Amniotic epithelial cell (primary cell): ENCODE results near the gene TMEM184A.
A peak's percentile ranks its signal among the peaks of the same experiment; 100 is the strongest.

ENCODE experiments used
- DNase-seq: peaks from one replicate; pipeline ENCODE4 v3.0.0-alpha.2; 2010; ENCODE audit warnings: low read depth

Gene TMEM184A

GRCh38 chr7:1539181-1539881 lies 16.7 kb downstream of the TMEM184A start:
- DNase-seq, result peak; percentile 73

DNA sequence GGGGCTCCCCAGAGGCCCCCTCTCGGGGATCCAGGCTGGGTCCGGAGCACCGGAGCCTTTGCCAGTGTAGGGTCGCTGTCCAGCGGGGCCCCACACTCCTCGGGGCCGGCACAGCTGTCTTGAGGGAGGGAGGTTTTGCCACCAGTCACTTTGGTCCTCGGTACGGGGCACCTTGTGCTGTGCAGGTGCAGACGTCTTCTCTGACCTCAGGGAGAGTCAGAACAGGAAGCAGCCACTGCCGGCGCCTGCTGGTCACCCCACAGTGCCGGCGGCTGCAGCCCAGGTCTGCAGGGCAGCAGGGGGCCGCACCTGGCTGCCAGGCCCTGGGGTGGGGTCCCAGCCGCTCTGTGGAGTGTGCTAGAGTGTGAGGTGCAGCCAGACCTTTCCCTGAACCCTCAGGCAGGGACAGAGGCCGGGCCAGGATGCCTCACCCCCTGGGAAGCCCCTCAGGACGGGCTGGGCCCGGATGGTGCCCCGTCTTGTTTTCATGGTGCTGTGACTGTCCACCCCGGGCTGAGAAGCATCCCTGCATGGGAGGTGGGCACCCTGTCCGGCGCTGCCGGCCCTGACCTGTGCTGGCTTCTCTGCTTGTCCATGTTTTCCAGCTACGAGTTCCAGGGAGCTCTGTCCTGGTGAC lies 17.3 kb downstream of the TMEM184A start:
- DNase-seq, result no peak

GRCh38 chr7:1537535-1538412 lies 18.2 kb downstream of the TMEM184A start:
- peak; percentile 97 for DNase-seq

DNA sequence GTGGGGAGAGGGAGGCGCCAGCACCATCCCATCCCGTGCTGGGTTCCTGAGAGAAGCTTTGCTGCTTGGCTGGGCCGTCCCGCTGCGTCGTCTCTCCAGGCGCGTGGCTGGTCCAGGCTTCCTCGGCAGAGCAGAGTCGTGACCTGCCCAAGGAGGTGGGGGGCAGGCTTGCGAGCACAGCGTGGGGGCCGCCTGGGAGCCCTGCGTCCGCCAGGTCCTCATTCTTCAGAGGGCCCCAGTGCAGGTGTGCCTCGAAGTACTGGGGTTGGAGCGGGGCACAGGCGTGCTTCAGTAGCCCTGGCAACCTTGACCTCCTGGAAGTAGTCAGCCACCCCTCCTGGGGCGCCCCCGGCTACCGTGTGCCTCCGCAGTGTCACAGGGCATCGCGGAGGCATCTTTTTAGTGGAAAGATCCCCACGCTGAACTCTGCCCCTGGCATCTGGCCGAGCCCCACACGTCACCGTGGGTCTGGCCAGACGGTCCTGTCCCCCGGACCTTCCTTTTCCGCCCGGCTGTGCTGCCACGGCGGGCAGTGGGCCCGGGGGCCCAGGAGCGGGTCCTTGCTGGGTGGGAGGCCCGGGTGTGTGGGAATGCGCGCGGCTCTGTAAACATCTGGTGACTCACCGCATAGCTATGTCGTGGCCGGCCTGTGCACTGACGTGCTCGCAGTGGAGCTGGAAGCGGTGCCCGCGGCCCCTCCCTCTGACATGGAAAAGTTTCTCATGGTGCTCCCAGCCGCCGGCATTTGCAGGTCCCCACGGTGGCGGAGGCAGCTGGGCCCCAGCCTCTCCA lies 19.1 kb downstream of the TMEM184A start:
- DNase-seq, result peak; percentile 98

- no peak for DNase-seq
These were observed 19.6 kb downstream of the TMEM184A start for GRCh38 chr7:1536455-1536742.

GRCh38 chr7:1535701-1536454 lies 20.1 kb downstream of the TMEM184A start:
- peak; percentile 70 for DNase-seq

DNA sequence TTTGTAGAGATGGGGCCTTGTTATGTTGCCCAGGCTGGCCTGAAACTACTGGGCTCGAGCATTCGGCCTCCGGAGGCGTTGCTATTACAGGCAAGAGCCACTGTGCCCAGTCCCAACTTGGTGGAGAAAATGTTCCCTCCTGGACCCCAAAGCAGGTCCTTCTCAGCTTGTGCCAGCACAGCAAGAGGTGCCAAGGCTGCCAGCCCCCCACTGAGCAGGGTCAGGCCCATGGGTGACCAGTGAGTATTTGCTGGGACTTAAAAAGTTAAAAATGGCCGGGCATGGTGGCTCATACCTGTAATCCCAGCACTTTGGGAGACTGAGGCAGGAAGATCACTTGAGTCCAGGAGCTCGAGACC lies 20.9 kb downstream of the TMEM184A start:
- DNase-seq, result no peak

- DNase-seq, result no peak
These were observed 21.5 kb downstream of the TMEM184A start for GRCh38 chr7:1534330-1535099.

DNA sequence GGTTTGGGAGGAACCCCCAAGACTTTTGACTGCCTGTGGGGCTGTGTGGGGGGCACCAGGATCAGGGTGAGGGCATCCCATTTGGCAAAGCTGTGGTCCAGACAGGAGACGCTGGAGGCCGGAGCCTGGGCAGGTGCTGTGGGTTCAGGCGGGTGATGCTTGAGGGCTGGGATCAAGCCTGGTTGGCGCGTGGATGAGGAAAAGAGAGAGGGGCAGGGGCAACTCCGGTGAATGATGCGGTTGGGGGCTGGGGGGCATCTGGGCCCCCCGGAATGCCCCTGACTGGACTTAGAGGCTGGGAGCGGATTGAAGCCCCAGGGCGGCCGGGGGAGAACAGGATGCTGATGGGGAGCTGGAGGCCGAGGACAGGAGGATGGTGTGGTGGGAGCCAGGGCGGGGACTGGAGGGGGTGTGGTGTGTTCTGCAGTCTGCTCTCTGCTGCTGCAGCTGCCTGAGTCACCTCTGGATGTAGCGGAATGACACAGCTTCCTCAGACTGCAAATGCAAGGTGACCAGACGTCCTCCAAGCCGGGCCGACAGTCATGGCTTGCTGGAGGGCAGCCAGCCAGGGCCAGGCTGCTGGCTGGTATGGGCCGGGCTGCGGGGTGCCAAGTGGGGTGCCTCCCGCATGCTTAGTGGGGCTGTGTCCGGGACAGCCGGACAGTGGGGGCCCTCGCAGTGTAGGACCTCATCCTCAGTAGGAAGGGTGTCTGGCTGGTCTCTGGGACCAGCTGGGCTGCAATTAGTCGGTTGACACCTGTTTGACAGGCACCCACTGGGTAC lies 22.3 kb downstream of the TMEM184A start:
- peak; percentile 74 for DNase-seq

- DNase-seq, result no peak
These were observed 22.8 kb downstream of the TMEM184A start for GRCh38 chr7:1533255-1533546.

GRCh38 chr7:1532456-1533254 lies 23.4 kb downstream of the TMEM184A start:
- DNase-seq, result peak; percentile 79

DNA sequence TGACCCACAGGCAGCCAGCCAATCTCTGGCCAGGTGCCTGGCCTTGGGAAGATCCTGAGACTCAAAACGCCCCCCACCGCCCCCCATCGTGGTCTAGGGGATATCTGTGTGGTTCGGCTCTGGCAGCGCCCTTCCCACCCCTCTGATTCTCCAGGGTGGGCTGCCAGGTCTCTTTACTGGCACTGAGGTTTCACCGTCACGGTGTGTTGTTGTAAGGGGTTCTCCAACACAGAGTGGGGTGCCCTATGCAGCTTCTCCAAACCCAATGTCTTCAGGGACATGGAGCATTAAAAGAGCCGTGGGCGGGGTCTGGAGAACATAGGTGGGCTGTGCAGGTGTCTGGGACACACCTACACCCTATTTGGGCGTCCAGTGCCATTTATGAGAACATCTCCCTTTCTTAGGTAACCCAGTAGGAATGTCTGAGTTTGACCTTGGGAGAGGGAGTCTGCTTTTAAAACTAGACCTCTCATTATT lies 24.0 kb downstream of the TMEM184A start:
- no peak for DNase-seq

- DNase-seq, result no peak
These were observed 24.6 kb downstream of the TMEM184A start for GRCh38 chr7:1531263-1531978.

DNA sequence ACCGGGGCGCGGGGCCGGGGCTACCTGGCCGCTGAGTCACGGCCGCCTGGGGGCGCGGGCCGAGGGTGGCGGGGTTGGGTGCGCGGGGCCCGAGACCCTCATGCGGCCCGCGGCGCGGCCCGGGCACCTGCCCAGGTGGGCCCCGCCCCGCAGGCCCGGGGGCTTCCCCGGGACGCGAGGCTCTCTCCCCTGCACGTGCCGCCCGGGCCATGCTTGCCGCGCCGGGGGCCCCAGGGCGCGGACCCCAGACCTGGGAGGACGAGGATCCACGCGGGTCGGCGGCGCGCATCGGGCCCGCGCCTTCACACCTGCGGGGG lies 25.1 kb downstream of the TMEM184A start:
- DNase-seq, result no peak

- no peak for DNase-seq
These were observed 26.5 kb downstream of the TMEM184A start for GRCh38 chr7:1529383-1530116.

- peak; percentile 85 for DNase-seq
These were observed 29.7 kb downstream of the TMEM184A start for GRCh38 chr7:1526271-1526754.

DNA sequence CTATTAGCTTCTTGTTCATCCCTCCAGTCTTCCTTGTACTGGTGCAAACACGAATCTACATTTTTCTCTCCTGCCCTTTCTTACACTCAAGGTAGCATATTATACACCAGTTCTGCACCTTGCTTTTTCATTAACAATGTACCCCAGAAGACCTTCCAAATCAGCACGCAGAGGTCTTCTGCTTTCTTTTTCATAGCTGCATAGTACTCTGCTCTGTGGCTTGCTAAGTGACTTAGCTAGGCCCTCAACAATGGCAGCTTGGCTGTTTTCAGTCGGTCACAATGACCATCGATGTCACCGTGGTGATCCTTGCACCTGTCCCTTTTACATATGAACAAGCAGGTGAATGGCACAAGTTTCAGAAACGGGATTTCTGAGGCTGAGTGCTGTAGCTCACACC lies 30.6 kb downstream of the TMEM184A start:
- DNase-seq, result no peak

DNA sequence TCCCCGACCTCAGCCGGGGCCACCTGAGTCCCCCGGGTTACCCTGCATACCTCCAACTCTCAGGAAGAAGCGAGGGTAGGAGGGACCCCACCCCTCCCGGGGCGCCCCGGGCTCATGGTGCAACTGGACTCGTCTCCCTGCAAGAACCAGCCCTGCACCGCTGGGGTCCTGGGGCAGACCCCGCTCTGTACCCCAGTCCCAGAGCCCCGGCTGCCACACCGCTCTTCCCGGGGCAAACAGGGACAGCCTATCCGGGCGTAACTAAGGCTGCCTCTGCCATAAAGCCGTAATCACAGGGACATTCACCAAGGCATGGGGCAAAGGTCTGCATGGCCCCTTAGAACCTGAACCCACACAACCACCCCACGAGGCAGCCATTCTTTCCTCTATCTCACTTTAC lies 32.2 kb downstream of the TMEM184A start:
- no peak for DNase-seq
